NT2/D1 (cell line): ENCODE results near the gene SCG5.

Experiments used
- SUZ12 ChIP-seq: IDR thresholded peaks from 2 replicates; pipeline ENCODE4 v1.6.1; 2011; ENCODE audit not compliant: insufficient read length, insufficient read depth; ENCODE audit errors: extremely low read depth
- YY1 ChIP-seq: IDR thresholded peaks from 2 replicates; pipeline ENCODE4 v1.6.1; 2011; ENCODE audit not compliant: insufficient read length, insufficient read depth
- ZNF274 ChIP-seq: IDR thresholded peaks from 2 replicates; pipeline ENCODE4 v1.6.1; 2011; ENCODE audit warnings: mild to moderate bottlenecking, low read depth, low read length

- TF ChIP-seq ZNF274 (no peak), YY1 (no peak), SUZ12 (no peak)
Observed at GRCh38 chr15:32716216-32716914, 74.9 kb downstream of the SCG5 start.
